ENCODE measurements around the gene MAMDC4.
"Not testable (repeated sequence)": the region's sequence is repeated elsewhere in the genome, so short reads cannot be mapped to it uniquely, and the experiment has no call there.

MAMDC4 gene

GRCh38 chr9:136825295-136826187, 26.6 kb upstream of the MAMDC4 start:
- no peak for DNase-seq

- DNase-seq = no peak
These were observed 26.0 kb upstream of the MAMDC4 start for GRCh38 chr9:136826188-136826541.

- no peak for DNase-seq
These were observed 25.2 kb upstream of the MAMDC4 start for GRCh38 chr9:136826703-136827582.

- DNase-seq = no peak
These were observed 24.2 kb upstream of the MAMDC4 start for GRCh38 chr9:136827794-136828473.

GRCh38 chr9:136828474-136829140, 23.5 kb upstream of the MAMDC4 start:
- DNase-seq = no peak

GRCh38 chr9:136829412-136829811, 22.7 kb upstream of the MAMDC4 start:
- no peak for DNase-seq

GRCh38 chr9:136829981-136830885, 21.9 kb upstream of the MAMDC4 start:
- no peak for DNase-seq

GRCh38 chr9:136831002-136831719, 21.0 kb upstream of the MAMDC4 start:
- no peak for DNase-seq

- DNase-seq = no peak
These were observed 20.4 kb upstream of the MAMDC4 start for GRCh38 chr9:136831720-136832104.

GRCh38 chr9:136832581-136832980, 19.6 kb upstream of the MAMDC4 start:
- DNase-seq = no peak

- not testable (repeated sequence) for DNase-seq
These were observed 18.6 kb upstream of the MAMDC4 start for GRCh38 chr9:136833381-136834048.

GRCh38 chr9:136835162-136835931, 16.8 kb upstream of the MAMDC4 start:
- DNase-seq = no peak

GRCh38 chr9:136835932-136836904, 15.9 kb upstream of the MAMDC4 start:
- DNase-seq = no peak

GRCh38 chr9:136837146-136837855, 14.8 kb upstream of the MAMDC4 start:
- DNase-seq = no peak

- DNase-seq = not testable (repeated sequence)
These were observed 14.3 kb upstream of the MAMDC4 start for GRCh38 chr9:136837856-136838277.

GRCh38 chr9:136838314-136839228, 13.6 kb upstream of the MAMDC4 start:
- no peak for DNase-seq

All from NCI-H2171 treated with DMSO at 0.1 percent for 48 hours (cell line).